CD4-positive, alpha-beta T cell treated with Interleukin-2 at 100 ng/mL for 4 hours (primary cell): ENCODE measurements around the gene CORO2B.

Source experiments
- DNase-seq: peaks from one replicate; pipeline ENCODE4 v3.0.0-alpha.2; 2020; ENCODE audit warnings: low spot score

The CORO2B gene

DNA sequence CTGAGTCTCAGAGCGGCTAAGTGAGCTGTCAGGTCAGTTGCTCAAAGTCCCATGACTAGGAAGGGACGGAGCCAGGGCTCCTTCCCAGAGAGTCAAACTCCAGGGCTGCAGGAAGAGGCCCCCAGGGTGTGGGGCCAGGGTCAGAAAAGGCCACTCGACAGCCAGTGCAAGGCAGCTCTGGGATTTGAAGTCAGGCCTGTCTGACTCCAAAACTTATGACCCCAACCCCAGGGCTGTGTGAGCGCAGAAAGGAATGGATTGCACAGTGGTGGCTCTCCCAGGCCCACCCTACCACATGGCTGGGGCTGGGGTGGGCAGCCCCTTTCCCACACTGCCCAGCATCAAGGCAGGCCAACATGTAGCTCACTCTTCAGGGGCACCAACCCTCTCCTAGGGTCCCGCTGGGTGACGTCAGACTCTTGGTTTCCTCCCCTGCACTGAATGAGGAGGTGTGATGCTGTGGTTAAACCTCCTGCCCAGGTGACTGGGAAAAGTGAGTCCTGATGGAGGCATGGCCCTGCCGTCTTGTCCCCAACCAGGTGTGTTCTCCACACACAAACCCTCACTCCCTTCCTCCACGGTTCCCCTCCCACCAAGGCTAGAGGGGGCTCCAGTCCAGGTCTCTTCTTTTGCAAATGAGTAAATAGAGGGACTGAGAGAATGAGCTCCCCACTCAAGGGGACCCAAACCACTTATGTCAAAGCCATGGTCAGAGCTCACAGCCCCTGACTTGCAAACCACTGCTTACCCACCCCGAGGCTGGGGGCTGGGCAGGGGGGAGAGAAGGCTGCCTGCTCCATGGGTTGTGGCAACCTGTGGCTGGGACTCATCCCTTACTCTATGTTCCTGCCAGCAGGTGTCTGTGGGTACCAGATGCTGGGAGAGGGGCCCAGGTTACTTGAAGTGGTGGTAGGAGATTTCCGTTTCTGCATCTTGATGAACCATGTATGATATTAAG, 23.8 kb upstream of the CORO2B start:
- no peak for DNase-seq

DNA sequence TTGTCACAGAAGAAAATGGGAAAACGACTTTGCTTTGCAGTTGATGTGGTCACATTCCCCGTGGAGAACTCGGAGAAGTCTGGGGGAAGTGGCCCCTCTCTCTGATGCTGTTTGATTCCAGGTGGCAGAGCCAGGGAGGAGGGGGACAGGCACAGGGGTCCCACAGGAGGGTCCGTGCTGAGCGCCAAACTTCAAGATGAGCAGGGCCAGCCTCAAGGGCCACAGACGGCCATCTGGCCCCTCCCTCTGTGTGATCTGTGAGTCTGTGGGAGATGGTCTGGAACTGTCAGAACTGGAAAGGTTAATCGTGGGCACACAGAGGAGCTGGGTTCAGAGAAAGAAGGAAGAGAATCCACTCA, 23.1 kb upstream of the CORO2B start:
- no peak for DNase-seq

DNA sequence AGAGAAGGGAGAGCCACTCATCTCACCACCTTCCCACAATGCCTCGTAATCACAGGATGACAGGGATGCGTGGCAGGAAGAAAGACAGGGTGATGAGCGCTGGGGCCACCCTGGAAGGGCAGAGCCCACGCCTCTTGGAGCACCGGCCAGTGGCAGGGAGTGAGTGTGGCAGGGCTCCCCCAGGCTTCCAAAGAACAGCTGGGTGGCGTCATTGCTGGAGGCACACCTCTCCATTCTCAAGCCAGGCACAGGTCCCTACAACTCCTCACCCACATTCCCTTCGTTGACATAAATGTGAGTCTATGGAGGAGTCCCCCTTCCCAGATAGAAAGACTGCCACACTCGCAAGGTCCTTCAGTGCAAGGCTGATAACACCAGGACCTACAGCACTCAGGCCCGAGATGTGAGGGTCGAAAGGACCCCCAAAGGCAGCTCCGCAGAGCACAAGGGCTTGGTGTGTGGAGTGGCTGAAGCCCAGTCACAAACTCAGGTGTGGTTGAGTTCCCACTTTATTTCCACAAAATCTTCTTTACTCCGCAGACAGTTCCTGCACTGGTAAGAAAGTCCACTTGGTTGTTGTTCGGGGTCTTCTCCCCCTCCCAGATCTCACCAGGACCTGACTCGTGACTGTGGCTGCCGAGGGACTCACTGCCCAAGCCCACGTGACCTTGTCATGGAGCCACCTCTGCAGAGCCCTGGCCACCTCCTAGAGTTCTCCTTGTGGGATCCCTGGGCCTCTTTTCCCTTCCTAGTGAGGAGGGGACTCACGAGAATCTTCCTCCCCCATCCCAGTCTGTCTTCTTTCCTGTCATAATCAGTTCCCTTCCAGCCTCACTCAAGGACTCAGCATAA, 22.4 kb upstream of the CORO2B start:
- DNase-seq: no peak

DNA sequence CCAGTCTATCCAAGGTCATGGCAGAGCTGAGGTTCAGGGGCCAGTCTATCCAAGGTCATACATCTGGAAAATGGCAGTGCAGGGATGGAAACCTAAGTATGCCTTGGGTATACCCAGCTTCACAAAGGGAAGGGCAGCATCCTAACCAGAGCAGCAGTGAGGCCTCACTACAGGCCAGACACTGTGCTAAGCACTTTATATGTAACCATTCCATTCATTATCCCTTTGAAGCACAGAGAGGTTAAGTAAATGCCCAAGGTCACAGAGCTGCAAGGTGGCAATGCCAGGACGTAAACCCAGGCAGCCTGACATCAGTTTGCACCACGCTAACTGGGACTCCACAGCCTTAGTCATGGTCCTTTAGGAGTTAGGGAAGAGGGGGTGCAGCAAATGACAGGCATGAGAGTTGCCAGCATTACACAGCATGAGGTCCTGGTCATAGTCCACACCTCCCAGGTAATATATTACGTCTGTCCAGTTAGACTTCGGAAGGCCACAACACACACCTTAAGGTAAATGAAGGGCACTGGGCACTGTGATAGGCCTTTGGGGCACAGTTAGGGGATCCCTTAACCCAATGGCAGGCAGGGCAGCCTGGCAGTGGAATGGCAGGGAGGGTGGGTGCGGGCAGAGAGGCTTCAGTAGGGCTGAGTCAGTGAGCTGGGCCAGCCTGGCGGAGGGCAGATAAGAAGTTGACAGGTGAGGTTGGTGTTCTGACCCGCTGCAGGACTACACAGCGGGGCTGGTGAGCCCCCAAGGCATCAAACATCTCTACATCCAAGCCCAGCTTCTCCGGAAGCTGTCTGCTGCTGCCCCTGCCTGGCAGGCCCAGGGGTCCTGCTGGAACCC, 21.1 kb upstream of the CORO2B start:
- DNase-seq: no peak

DNA sequence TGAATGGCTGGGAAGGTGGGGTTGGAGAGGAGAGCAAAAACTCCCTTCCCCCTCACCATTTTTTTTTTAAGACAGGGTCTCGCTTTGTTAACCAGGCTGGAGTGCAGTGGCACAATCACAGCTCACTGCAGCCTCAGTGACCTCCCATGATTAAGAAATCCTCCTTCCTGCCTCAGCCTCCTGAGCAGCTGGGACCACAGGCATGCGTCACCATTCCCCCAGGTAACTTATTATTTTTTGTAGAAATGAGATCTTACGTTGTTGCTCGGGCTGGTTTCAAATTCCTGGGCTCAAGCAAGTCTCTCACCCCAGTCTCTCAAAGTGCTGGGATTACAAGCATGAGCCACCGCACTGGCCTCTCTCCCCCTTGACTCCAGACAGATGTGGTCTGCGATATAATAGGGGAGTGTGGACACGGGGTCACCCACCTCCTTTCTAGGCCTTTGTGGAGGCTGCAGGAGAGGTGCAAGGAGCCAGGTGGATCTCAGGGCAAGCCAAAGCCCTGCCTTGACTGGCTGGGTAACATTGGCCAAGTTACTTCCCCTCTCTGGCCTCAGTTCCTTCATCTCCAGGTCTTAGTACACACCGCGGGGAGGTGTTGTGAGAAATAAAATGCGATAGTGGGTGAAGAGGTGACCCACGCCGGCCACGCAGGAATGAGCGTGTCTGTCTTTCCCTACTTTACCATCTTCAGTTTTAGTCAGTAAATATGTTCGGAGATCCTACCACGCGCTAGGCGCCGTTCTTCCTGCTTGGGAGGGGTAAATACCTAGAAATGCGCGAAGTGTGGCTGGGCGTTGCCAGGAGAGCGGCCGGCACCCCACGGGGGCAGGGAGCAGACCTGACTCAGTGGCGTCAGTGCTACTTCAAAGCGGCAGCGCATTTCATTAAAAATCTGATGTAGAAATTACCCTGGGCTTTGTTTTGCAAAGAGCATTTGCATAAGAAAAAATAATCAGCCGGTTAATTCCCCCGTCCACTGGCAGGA, 20.2 kb upstream of the CORO2B start:
- DNase-seq: no peak

DNA sequence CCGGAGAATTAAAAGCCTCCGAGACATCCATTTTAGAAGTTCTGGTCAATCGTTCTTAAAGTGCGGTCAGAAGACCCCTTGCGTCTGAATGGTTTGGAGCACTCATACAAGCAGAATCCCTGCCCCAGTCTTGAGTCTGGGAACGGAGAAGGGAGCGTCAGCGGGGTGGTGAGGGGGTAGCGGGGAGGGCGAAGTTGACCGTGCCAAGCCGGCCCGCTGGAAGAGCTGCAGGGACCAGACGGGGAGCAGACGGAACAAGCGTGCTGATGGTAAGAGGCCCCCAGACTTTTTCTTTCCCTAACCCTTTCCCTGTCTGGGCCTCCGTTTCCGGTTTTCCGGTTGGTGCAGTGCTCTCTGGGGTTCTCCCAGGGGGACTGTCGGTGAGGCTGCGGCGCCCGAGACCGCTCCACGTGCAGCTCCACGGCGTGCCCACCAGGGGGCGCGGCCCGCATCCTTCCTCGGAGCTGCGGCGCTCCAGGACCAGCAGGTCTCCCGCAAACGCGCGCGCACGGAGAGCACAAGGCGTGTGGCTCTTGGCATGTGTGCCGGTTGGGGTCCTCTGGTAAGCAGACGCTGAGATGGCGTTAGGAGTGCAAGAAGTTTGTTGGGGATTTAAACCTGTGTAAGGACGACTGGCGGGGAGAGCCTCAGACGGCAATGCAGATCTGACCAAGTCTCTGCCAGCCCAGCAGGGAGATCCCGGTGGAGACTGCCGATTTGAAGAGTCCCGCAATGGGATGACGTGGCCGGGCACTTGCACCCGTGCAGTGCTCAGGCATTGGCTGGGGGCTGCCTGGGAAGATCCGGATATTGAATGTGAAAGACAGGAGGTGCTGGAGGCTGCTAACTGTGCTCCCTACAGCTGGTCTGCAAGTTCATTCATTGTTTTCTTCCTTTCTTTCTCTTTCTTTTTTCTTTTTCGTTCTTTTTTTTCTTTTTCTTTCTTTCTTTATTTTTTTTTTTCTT, 19.2 kb upstream of the CORO2B start:
- peak; percentile 60 for DNase-seq

DNA sequence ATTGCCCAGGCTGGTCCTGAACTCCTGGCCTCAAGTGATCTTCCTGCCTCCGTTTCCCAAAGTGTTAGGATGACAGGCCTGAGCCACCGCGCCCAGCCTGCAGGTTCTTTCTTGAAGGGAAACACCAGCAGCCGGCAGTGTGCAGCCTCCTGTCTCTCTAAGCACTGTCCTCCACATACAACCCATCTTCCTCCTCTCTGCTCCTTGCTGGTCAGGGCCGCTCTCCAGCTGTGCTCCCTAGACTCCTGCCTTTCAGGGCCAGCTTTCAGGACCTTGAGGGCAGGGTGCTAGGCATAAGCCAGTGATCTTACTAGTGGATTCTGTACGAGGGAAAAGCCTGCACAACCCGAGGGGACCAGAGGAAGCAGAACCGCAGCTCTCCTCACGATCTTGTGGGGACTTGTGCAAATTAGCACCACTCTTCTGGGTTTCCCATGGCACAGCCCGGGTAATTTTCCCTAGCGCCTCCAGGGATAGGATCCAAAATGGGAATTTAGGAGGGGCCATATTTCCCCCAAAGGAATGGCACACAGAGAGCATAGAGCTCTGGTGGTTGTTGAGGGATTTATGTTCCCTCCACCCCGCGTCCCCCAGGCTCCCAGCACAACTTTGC, 18.2 kb upstream of the CORO2B start:
- no peak for DNase-seq

DNA sequence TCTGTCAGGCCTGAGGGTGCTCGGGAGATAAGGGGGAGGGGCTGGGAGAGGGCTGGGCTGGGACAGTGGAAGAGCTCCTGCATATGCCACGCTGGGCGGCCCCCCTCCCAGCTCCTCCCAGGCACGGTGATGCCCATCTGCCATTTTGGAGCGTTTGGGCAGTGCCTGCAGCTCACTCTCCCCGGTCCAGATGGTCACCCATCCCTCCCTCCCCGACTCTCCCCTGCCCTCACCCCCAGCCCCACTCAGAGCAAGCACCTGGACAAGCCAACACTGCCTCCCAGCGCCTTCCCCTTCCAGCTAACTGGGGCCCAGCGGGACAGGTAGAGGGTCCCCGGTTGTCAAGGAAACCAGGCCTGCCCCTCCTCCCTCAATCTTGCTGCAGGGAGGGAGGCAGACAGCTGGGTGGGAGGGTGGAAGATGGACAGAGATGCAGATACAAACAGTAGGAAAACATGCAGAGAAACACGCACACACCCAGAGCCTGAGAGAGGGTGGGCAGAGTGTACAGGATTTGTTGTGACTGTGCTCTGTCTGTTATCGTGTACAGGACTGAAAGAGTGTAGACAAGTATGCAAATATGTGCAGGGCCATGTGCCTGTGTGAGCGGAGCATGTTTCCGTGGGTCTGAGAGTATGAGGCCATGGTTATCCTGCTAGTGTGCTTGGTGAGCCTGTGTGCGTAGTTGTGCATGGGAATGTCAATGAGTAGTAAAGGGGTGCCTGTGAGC, 17.5 kb upstream of the CORO2B start:
- DNase-seq: no peak

DNA sequence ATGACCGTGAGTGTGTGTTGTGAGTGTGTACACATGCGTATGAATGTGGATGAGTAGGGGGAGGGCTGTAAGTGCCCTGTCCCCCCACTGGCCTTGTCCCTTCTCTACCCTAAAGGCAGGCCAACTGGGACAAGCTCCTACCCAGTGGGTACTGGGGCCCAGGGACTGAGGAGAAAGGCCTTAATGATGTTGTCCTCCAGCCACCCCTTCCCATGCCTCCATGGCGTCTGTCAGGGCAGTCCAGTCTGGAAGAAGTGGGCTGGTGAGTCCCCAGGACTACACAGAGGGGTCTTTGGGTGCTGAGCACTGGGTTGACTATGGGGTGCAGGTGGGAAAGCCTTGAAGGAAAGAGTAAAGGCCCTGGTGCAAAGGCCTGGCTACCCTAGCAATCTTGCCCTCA, 16.9 kb upstream of the CORO2B start:
- DNase-seq: no peak

DNA sequence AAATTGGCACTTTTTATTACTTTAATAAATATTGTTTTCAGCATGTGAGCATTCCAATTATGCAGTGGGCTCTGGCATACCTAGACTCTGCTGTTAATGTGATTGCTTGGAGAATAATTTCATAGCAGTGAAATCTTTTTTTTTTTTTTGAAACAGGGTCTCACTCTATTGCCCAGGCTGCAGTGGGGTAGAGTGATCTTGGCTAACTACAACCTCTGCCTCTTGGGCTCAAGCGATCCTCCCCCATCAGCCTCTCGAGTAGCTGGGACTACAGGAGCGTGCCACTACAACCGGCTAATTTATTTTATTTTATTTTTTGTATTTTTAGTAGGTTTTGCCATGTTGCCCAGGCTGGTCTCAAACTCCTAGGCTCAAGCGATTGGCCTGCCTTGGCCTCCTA, 14.6 kb upstream of the CORO2B start:
- DNase-seq: no peak

DNA sequence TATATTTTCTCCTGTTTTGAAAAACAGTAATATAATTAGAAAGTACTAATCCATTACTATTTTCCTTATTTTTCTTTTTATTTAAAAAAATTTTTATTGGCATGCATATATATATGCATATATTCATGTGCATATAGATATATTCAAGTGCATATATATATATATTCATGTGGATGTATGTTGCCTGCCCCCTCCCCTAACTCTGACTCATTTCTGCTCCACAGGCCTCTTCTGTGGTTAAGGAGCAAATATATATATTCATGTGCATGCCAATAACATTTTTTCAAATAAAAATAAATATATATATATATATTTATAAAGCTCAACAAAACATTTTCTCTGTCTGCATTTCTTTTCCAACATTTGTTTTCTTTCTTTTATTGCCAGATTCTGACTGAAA, 13.6 kb upstream of the CORO2B start:
- no peak for DNase-seq

DNA sequence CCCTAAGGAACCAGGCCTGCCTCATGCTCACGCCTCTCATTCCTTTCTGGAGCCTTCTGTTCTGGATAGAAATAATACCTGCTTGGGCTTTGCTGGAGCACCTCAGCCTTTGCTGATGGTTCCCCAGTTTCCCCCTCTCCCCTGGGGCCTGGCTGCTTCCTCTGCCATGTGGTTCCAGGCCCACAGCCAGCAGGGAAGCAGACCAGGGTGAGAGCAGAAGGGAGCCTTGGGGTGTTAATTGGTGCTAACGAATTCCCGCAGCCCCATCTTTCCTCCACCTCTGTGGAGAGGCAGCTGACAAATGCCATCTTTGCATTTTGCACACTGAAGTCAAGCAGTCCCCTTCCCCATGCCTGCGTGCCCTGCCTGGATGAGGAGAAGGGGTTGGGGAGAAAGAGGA, 13.1 kb upstream of the CORO2B start:
- DNase-seq: no peak

DNA sequence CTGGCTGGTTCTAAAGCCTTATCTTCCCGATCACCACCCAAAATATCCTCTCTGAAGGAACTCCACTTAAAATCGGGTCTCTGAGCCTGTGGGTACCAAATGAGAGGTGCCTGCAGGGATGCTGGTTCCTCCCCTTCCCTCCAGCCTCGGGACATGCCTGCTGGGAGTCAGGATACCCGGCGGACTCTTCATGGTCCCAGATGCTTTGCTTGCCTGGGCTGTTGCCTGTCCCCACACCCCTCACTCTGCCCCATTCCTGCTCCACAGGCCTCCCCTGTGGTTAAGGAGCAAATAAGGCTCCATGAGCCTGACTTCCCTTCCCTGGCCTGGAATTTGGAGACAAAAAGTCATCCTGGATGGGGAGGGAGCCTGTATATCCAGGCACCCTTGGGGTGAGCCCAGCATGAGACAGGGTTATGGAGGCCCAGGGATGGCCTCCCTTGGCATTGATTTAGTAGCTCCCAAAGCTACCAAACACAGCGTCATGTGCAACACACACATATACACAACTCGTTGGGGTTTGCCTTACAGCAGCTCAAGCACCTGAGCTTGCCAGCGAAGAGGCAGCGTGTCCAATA, 12.3 kb upstream of the CORO2B start:
- no peak for DNase-seq

DNA sequence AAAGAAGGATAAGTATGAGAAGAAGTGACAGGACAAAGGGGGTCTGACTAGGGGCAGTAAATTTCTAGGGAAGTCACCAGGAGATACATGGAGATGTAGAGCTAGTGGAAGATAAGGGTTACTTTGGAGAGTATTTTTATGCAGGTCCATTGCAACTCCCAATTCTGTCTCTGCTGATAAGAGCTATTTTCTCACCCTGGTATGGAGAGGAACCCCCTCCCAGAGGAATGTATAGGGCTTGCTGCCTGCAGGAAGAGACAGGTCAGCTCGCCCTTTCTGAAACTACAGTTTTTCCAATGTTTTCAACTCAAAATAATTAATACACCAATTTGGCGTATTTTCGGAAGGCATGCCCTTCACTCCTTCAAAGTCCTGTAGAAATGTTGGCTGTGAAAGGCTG, 11.4 kb upstream of the CORO2B start:
- DNase-seq: no peak

DNA sequence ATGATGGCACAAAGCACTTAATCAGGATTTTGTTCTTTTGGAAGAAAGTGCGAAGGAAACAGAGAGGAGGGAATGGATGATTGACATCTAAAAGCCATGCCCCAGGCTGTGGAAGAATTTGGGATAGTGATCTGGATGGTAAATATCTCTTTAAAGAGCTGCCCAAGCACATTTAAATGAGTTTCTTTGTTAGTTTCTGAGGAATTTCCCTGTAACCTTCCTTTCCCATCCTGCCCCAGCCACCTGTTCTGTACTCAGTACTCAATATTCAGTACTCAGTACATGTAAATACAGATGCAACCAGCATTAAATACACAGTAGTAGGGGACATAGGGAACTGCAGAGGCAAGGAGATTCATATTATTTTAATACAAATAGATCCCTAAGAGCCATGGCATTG, 7.8 kb upstream of the CORO2B start:
- no peak for DNase-seq

DNA sequence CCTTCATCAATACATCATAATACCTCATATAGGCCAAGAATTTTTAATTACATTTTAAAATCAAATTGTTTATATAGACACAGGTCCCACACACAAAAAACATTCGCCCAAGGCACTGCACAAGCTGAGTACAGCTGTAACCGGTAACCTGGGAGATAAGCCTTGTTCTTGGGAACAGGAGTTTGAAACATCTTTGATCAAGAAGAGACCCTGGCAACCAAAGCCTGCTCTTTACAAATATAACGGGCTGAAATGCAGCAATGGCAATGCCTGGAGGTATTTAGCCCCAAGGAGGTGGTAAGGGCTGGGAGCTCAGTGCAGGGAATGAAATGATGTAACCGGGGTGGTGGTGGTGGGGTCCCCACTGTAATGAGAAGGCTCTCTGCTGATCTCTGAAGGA, 7.2 kb upstream of the CORO2B start:
- no peak for DNase-seq

DNA sequence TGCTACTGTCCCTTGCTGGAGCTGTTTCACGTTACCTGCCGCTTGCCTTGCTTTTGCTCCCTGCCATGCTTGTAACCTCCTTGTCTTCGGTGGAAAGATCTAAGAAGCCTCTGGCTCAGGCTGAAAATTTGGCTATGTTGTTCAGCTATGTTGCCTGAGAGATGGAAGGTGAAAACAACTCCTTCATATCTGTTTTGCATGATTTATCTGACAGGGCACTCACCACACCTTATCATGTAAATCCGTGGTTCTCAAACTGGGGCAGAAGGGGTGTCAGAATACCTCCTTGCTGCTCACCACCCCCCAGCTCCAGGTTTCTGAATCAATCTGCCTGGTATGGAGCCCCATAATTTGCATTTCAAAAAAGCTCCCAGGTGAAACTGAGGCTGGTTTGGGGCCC, 6.5 kb upstream of the CORO2B start:
- no peak for DNase-seq

DNA sequence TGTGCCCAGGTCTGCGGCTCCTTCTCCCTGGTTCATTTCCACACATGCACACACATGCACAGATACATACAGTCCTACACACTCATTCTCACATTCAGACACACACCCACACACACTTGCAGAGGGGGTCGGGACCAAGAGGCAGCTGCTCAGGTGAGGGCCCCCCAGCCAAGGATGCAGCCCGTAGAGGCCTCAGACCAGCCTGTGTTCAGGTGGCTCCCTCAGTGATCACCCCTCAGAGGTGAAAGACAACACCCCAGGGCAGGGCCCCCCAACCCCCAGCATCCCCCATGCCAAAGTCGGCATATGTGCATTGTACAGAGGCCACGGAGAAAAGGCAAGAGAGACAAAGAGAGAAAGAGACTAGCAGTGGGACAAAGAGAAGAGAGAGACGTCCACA, 5.9 kb upstream of the CORO2B start:
- no peak for DNase-seq
